Loucy (cell line): ENCODE measurements around the gene NPIPA5.
"Not testable (repeated sequence)": the region's sequence is repeated elsewhere in the genome, so short reads cannot be mapped to it uniquely, and the experiment has no call there.

Source experiments
- H2AFZ ChIP-seq: fragments of 200-600 bp; sonication (generic); 2 replicates; pipeline ENCODE4 v1.6.0; 2016; ENCODE audit warnings: antibody characterized with exemption, mild to moderate bottlenecking, low read length, moderate library complexity
- H3F3A ChIP-seq: fragments of 200-600 bp; 2 replicates; pipeline ENCODE4 v1.6.0; 2016; ENCODE audit warnings: antibody characterized with exemption, low read depth, mild to moderate bottlenecking
- H3K27me3 ChIP-seq: fragments of 200-600 bp; sonication (generic); 2 replicates; pipeline ENCODE4 v1.6.1; 2014; ENCODE audit warnings: low read length, mild to moderate bottlenecking; ENCODE audit not compliant: insufficient read depth, poor library complexity, severe bottlenecking
- H3K36me3 ChIP-seq: fragments of 200-600 bp; sonication (generic); 2 replicates; pipeline ENCODE4 v1.6.1; 2016; ENCODE audit warnings: low read length; ENCODE audit not compliant: insufficient read depth
- H3K4me1 ChIP-seq: fragments of 200-600 bp; sonication (generic); 2 replicates; pipeline ENCODE4 v1.5.1; 2014; ENCODE audit warnings: low read length, mild to moderate bottlenecking; ENCODE audit not compliant: insufficient read depth, poor library complexity, severe bottlenecking
- H3K4me2 ChIP-seq: fragments of 200-600 bp; sonication (generic); 2 replicates; pipeline ENCODE4 v1.6.0; 2014; ENCODE audit warnings: antibody characterized with exemption, low read length, low read depth, mild to moderate bottlenecking; ENCODE audit not compliant: poor library complexity, severe bottlenecking
- H3K4me3 ChIP-seq: fragments of 200-600 bp; sonication (generic); 2 replicates; pipeline ENCODE4 v1.5.1; 2014; ENCODE audit warnings: low read length, mild to moderate bottlenecking, mixed read lengths; ENCODE audit not compliant: poor library complexity, severe bottlenecking
- H3K79me2 ChIP-seq: fragments of 200-600 bp; sonication (generic); 2 replicates; pipeline ENCODE4 v1.6.1; 2014; ENCODE audit warnings: low read length; ENCODE audit not compliant: insufficient read depth
- H3K9ac ChIP-seq: fragments of 200-600 bp; sonication (generic); 2 replicates; pipeline ENCODE4 v1.6.0; 2014; ENCODE audit warnings: mild to moderate bottlenecking, low read depth, low read length, moderate library complexity; ENCODE audit not compliant: poor library complexity, severe bottlenecking
- H3K9me2 ChIP-seq: fragments of 200-600 bp; sonication (generic); replicated peaks from 2 replicates; pipeline ENCODE4 v1.6.1; 2016; ENCODE audit warnings: low read depth, low read length, mixed read lengths
- H3K9me3 ChIP-seq: fragments of 200-600 bp; sonication (generic); 2 replicates; pipeline ENCODE4 v1.6.1; 2014; ENCODE audit warnings: mild to moderate bottlenecking, antibody characterized with exemption, low read length, low read depth; ENCODE audit not compliant: insufficient read depth
- H4K20me1 ChIP-seq: fragments of 200-600 bp; sonication (generic); 2 replicates; pipeline ENCODE4 v1.6.0; 2014; ENCODE audit warnings: antibody characterized with exemption, low read length, mild to moderate bottlenecking; ENCODE audit not compliant: insufficient read depth, poor library complexity, severe bottlenecking

NPIPA5 gene

DNA sequence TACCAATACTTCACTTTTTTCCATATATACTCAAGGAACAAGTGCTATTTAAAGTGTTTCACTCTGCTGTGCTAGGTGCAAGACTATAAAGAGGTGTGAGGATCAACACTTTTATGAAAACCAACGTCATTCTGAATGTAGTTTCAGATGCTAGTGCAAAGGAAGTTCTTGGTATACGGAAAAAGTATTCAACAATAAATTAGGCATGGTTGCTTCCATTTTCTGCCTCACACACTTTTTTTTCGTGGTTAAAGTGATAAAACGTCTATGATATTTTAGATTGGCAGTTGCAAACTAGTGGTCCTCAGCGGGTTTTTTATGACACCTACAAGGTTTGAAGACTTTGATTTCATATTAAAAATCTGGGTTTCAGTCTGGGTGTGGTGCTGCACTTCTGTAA is 11.8 kb upstream of the NPIPA5 start:
- not testable (repeated sequence) for H3K9me3 ChIP-seq, H3K4me1 ChIP-seq, H4K20me1 ChIP-seq, H3K36me3 ChIP-seq, H3K79me2 ChIP-seq, H2AFZ ChIP-seq, H3K4me2 ChIP-seq, H3K9me2 ChIP-seq, H3K9ac ChIP-seq, H3K4me3 ChIP-seq, H3F3A ChIP-seq, H3K27me3 ChIP-seq

DNA sequence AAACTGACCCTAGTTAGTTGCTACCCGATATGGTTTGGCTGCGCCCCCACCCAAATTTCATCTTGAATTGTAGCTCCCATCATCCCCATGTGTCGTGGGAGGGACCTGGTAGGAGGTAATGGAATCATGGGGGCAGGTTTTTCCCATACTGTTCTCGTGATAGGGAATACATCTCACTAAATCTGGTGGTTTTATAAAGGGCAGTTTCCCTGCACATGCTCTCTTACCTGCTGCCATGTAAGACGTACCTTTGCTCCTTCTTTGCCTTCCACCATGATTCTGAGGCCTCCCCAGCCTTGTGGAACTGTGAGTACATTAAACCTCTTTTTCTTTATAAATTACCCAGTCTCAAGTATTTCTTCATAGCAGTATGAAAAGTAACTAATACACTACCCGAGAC is 10.0 kb upstream of the NPIPA5 start:
- H3K9me3 ChIP-seq, H3K36me3 ChIP-seq, H4K20me1 ChIP-seq, H3K79me2 ChIP-seq, H3K4me1 ChIP-seq, H3K9me2 ChIP-seq, H3K9ac ChIP-seq, H3F3A ChIP-seq, H2AFZ ChIP-seq, H3K4me2 ChIP-seq, H3K27me3 ChIP-seq, H3K4me3 ChIP-seq: not testable (repeated sequence)

DNA sequence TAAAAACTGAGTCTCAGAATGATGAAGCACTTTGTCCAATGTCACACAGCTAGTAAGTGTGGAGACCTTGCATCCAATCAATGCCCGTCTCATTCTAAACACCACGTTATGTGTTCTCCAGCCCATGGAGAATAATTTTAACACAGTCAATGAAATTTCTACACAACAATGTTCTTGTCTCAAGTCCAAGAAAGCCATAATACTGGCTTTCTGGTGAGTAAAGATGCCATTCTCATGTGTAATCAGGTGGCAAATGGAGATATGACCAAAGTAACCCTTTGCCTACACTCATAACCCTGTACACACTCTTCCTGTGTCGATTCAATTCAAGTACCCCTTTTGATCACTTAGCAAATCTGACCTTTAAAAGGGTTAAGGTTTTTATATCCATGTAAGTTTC is 4.7 kb upstream of the NPIPA5 start:
- H3K9ac ChIP-seq, H3K4me3 ChIP-seq, H3K4me1 ChIP-seq, H4K20me1 ChIP-seq, H3K36me3 ChIP-seq, H3K9me3 ChIP-seq, H3K79me2 ChIP-seq, H3F3A ChIP-seq, H3K27me3 ChIP-seq, H3K4me2 ChIP-seq, H2AFZ ChIP-seq, H3K9me2 ChIP-seq: not testable (repeated sequence)

DNA sequence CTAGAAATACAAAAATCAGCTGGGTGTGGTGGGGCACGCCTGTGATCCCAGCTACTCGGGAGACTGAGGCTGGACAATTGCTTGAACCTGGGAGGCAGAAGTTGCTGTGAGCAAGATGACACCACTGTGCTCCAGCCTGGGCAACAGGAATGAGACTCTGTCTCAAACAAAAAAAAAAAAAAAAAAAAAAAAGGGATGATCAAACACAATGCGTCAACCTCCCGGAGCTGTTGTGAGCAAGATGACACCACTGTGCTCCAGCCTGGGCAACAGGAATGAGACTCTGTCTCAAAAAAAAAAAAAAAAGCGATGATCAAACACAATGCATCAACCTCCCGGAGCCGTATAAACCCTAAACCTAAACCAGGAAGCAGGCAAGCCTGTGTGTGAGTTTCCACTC is 20.6 kb downstream of the NPIPA5 start:
- H4K20me1 ChIP-seq, H2AFZ ChIP-seq, H3K4me1 ChIP-seq, H3K79me2 ChIP-seq, H3F3A ChIP-seq, H3K4me2 ChIP-seq, H3K9me3 ChIP-seq, H3K27me3 ChIP-seq, H3K9me2 ChIP-seq, H3K4me3 ChIP-seq, H3K36me3 ChIP-seq, H3K9ac ChIP-seq: not testable (repeated sequence)

DNA sequence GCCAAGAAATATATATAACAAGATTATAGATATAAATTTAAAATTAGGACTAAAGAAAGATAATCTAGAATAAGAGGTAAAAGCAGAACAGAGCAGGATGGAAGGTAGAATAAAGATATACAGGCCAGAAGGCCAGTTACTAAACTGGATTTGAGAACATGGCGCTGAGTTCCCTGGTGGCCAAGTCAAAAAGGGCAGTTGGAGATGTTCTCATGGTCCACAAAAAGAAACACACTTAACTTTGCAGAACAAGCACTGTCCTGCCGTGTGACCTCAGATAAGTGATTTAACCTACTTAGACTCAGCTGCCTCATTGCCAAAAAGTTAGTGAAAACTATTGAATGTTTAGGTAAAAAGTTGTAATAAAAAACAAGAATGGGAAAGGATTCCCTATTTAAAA is 23.2 kb downstream of the NPIPA5 start:
- H3K27me3 ChIP-seq, H3K9me3 ChIP-seq, H3K4me1 ChIP-seq, H4K20me1 ChIP-seq, H3K9me2 ChIP-seq, H3K9ac ChIP-seq, H2AFZ ChIP-seq, H3K36me3 ChIP-seq, H3F3A ChIP-seq, H3K4me2 ChIP-seq, H3K4me3 ChIP-seq, H3K79me2 ChIP-seq: not testable (repeated sequence)

DNA sequence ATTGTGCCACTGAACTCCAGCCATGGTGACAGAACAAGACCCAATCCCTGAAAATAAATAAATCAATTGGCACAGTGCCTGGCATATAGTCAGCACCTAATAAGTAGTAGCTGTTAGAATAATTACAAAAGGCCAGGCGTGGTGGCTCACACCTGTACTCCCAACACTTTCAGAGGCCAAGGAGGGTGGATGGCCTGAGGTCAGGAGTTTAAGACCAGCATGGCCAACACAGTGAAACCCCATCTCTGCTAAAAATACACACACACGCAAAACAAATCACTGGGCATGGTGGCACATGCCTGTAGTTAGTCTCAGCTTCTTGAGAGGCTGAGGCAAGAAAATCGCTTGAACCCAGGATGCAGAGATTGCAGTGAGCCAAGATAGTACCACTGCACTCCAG is 25.2 kb downstream of the NPIPA5 start:
- H4K20me1 ChIP-seq, H3K9me3 ChIP-seq, H3K36me3 ChIP-seq, H3K79me2 ChIP-seq, H3K4me2 ChIP-seq, H3F3A ChIP-seq, H3K9me2 ChIP-seq, H3K4me1 ChIP-seq, H2AFZ ChIP-seq, H3K9ac ChIP-seq, H3K27me3 ChIP-seq, H3K4me3 ChIP-seq: not testable (repeated sequence)

DNA sequence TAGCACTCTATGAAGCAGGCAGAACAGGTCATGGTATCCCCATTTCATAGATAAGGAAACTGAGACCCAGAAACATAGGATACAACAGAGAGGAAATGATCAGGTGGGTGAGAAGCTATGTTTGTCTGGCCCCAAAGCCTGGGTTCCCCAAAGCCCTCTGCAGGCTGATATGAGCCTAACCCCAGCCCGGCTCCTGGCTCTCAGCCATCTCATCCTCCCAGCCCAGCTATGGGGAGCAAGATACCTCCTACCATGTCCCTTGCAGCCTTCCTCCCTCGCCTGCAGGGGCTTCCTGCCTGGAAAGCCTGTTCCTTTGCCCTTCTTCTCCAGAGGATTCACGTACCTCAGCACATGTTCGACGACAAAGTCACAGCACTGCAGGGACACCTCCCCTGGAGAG is 26.3 kb downstream of the NPIPA5 start:
- H2AFZ ChIP-seq, H3K9me3 ChIP-seq, H3F3A ChIP-seq, H3K9ac ChIP-seq, H3K36me3 ChIP-seq, H3K4me1 ChIP-seq, H3K27me3 ChIP-seq, H3K79me2 ChIP-seq, H3K4me2 ChIP-seq, H3K9me2 ChIP-seq, H3K4me3 ChIP-seq, H4K20me1 ChIP-seq: not testable (repeated sequence)

DNA sequence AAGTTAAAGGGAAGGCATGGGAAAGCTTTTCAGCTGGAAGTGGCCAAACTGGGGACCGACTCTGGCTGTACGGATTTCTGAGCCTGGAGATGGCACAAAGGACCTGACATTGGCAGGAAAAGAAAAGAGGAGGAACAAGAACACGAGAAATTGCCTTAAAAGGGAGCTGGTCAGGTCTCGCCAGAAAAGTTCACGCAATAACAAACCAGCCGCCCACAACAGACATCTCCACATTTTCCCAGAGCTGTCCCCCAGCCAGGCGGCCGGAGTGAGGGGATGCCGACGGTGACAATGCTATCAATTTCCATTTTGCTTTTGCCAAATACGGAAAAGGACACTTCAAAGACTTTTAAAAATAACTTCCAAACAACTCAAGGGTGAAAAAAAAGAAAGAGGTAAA is 26.8 kb downstream of the NPIPA5 start:
- not testable (repeated sequence) for H3K36me3 ChIP-seq, H3F3A ChIP-seq, H3K27me3 ChIP-seq, H3K9ac ChIP-seq, H3K4me2 ChIP-seq, H3K9me3 ChIP-seq, H3K4me3 ChIP-seq, H4K20me1 ChIP-seq, H3K9me2 ChIP-seq, H3K4me1 ChIP-seq, H2AFZ ChIP-seq, H3K79me2 ChIP-seq
